GM19238 (cell line): ENCODE measurements around the gene CSRP3.
"Not testable (repeated sequence)": the region's sequence is repeated elsewhere in the genome, so short reads cannot be mapped to it uniquely, and the experiment has no call there.

ENCODE experiments used
- DNase-seq: peaks from one replicate; pipeline ENCODE4 v3.0.0; 2011; ENCODE audit warnings: low spot score; ENCODE audit not compliant: insufficient read length

CSRP3 gene

GRCh38 chr11:19187114-19187832 lies 14.5 kb downstream of the CSRP3 start:
- DNase-seq: no peak

- DNase-seq: no peak
Observed at GRCh38 chr11:19185516-19186052, 16.2 kb downstream of the CSRP3 start.

DNA sequence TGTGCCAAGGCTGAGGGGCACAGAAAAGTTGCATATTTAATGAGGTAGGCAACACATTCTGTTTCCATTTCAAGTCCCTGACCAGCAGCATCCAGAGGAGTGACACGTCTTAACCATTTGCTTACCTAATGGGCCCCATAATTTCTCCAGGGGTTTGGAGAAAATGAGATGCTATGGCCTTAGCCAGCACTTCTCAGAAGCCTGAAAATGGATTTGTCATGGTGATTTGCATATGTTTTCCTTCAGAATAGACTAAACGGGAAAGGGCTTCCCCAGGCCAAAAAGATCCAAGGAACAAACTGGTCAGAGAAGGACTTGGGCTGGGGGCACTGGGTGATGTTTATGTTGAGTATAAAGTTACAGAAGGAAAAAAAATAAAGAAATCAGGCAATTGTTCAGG lies 16.7 kb downstream of the CSRP3 start:
- DNase-seq: no peak

DNA sequence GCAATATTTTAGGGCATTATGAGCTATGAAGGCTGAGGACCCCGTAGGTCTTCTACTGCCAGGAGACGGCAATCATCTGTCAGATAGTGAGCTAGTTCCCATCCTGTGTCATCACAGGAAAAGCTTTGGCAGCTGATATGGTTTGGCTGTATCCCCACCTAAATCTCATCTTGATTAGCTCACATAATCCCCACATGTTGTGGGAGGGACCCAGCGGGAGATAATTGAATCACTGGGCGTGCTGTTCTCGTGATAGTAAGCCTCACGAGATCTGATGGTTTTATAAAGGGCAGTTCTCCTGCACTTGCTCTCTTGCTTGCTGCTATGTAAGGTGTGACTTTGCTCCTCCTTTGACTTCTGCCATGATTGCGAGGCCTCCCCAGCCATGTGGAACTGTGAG lies 18.1 kb downstream of the CSRP3 start:
- DNase-seq: no peak

DNA sequence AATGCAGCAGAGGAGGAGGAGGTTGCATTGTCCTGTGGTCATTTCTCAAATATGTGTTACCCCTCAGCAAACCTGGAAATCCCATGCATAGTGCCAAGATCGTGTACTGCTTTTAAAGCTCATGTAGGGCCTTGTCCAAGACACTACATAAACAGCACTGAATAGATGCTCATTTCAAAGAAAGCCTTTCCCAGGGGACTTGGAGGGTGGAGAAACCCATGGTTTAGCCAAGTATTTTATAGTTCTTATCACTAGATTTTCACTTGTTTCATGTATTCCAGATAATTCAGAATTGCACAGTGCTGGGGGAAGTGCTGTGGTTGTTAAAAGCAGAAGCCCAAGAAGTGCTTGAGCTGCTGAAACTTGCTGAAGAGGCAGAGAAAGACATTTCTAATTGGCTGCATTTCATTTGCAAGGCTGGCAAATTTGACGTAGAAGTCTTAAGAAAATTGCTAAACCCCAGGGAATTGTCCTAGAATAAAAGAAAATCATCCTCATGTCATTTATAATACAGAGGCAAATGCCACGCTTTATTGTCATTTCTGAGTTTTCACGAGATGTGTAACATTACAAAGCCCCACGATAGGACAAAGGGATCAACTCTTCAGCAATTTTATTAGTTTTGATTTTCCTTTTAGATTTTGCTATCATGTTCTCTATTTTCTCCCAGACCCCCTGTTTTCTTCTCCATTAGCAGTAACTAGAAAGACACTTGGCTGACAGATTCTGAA lies 20.1 kb downstream of the CSRP3 start:
- no peak for DNase-seq

- no peak for DNase-seq
Observed at GRCh38 chr11:19176629-19177186, 25.1 kb downstream of the CSRP3 start.

- DNase-seq: no peak
Observed at GRCh38 chr11:19173964-19174638, 27.7 kb downstream of the CSRP3 start.

GRCh38 chr11:19173004-19173689 lies 28.6 kb downstream of the CSRP3 start:
- DNase-seq: no peak

- no peak for DNase-seq
Observed at GRCh38 chr11:19168090-19168489, 33.7 kb downstream of the CSRP3 start.

GRCh38 chr11:19164881-19165280 lies 36.9 kb downstream of the CSRP3 start:
- DNase-seq: no peak

DNA sequence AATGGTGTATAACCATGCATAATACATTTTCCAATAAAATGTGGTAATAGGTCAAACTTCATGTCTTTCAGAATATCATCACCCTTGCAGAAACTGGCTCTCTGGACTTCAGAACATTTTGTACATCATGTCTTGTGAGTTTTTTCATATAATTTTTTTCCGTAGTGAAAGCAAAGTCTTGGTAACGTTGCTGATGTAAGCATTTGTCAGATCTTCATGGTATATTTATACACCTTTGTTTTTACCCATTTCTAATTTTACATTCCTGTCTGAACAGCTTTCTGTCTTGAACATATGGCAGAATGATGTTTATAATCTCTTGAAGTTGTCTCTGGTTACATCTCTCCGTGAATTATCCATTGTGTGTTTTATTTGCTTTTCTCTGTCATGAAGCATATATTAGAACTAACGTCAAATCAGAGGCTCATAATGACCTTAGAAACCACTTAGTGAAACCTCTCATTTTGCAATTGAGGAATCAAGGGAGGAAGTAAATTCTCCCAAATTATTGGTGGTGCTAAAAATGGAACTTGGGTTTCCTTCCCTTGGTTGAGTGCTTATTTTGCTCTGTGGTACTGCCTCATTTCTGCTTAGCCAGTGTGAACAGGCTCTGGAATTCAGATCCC lies 37.4 kb downstream of the CSRP3 start:
- no peak for DNase-seq

DNA sequence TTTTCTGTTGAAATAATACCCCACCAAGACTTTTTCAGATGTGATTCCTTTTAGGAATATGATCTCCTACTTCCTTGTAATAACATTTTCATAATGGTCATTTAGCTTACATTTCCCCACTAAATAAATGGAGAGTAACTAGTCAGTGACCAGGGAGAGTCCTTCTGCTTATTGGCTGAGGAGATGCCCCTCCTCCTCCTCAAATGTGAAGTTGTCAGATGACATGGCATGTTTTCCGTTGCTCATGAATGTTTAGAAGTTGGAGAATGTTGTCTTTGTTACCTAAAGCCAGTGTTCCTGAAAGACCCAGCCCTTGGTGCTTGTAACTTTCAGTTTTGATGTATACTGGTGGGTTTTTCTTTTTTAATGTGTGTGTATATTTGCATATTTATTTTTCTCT lies 38.2 kb downstream of the CSRP3 start:
- DNase-seq: no peak

GRCh38 chr11:19162951-19163505 lies 38.8 kb downstream of the CSRP3 start:
- DNase-seq: no peak

DNA sequence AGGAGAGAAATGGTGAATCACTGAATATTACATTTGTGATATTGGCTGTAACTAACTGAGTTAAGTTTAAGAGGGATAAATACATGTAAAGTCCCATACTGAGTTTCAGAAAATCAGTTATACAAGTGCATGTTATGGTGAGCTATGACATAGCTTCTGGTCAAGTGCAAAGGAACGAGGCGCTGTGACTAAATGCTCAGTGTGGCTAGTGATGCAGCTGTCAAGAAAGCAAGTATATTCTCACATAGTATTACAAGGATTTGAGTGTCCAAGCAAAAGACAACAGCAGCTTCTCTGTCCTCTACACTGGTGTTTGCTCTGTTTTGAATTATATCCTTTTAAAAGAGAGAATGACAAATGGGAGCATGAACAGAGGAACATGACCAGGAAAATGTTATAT lies 40.1 kb downstream of the CSRP3 start:
- no peak for DNase-seq

DNA sequence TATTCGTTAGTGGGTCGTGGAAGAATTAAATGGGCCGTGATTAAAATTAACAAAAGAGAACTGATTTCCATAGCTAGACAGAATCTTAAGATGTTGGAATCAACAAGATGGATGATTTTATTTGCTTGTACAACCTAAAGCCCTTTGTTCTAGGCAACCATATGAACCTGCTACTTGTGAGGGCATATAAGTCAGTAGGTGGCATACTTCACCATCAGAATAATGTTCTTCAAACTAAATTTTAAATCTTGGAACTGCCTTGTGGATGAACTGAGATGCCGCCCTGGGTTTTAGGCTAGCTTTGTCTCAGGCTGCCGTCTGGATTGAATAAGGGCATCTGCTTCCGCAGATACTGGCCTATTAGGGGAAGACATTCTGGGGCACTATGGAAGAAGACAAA lies 40.9 kb downstream of the CSRP3 start:
- DNase-seq: no peak

GRCh38 chr11:19156892-19157291 lies 44.9 kb downstream of the CSRP3 start:
- no peak for DNase-seq

DNA sequence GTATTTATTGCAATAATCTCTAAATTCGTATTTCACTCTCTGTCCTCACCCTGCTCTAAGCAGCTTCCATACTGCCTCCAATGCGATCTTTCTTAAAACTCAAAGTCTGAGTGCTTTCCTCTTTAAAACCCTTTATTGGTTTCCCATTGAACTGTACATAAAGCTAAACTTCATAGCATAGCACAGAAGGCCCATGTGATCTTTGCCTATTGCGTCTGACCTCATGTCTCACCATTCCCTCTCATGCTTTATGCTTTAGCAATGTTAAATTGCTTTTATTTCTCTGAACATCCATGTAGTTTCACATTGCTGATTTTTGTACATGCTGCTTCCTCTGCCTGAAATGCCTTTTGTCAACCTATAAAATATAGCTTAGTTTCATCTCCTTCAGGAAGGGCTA lies 56.5 kb downstream of the CSRP3 start:
- DNase-seq: no peak

GRCh38 chr11:19136884-19137283 lies 64.9 kb downstream of the CSRP3 start:
- not testable (repeated sequence) for DNase-seq

- DNase-seq: no peak
Observed at GRCh38 chr11:19134004-19134403, 67.8 kb downstream of the CSRP3 start.
